GM21528 (cell line): ENCODE results near the gene PRR16.
"Not testable (repeated sequence)": the region's sequence is repeated elsewhere in the genome, so short reads cannot be mapped to it uniquely, and the experiment has no call there.

Experiments used
- ATAC-seq: cut with Tn5 transposase; IDR thresholded peaks from one replicate; pipeline ENCODE4 v1.9.1; 2021; ENCODE audit warnings: mild to moderate bottlenecking, moderate library complexity; ENCODE audit not compliant: unreplicated experiment, low FRiP score

PRR16 gene

GRCh38 chr5:120702817-120703538, 238.9 kb downstream of the PRR16 start:
- not testable (repeated sequence) for ATAC-seq

- ATAC-seq, result no peak
Measured at GRCh38 chr5:120703918-120704587, 240.0 kb downstream of the PRR16 start.

GRCh38 chr5:120706877-120707276, 242.8 kb downstream of the PRR16 start:
- no peak for ATAC-seq

- no peak for ATAC-seq
Measured at GRCh38 chr5:120717381-120717780, 253.3 kb downstream of the PRR16 start.

GRCh38 chr5:120730214-120730613, 266.1 kb downstream of the PRR16 start:
- ATAC-seq, result no peak

GRCh38 chr5:120734033-120734432, 269.9 kb downstream of the PRR16 start:
- ATAC-seq, result no peak

GRCh38 chr5:120735076-120735475, 271.0 kb downstream of the PRR16 start:
- no peak for ATAC-seq
